CD4-positive, alpha-beta T cell treated with Interferon gamma for 1 hour (primary cell): ENCODE measurements around the gene NEDD8.

Experiments
- DNase-seq: peaks from one replicate; pipeline ENCODE4 v3.0.0-alpha.2; 2020

Gene NEDD8

GRCh38 chr14:24262821-24263733, 30.9 kb upstream of the NEDD8 start, which contains the start of gene TGM1:
Gene TGM1, minus strand, starts transcription at chr14:24263177. Its CDS starts 825 bp downstream, at chr14:24262352.
- DNase-seq = no peak

GRCh38 chr14:24261969-24262327, 29.8 kb upstream of the NEDD8 start:
- DNase-seq = no peak

- no peak for DNase-seq
Observed at GRCh38 chr14:24261256-24261968, 29.2 kb upstream of the NEDD8 start.

GRCh38 chr14:24260780-24261157, 28.6 kb upstream of the NEDD8 start:
- DNase-seq = no peak

- no peak for DNase-seq
Observed at GRCh38 chr14:24260026-24260779, 28.0 kb upstream of the NEDD8 start.

- DNase-seq = no peak
Observed at GRCh38 chr14:24259282-24260025, 27.3 kb upstream of the NEDD8 start.

GRCh38 chr14:24258548-24259265, 26.5 kb upstream of the NEDD8 start:
- no peak for DNase-seq

GRCh38 chr14:24258119-24258518, 26.0 kb upstream of the NEDD8 start:
- no peak for DNase-seq

GRCh38 chr14:24256960-24257359, 24.8 kb upstream of the NEDD8 start:
- no peak for DNase-seq

- no peak for DNase-seq
Observed at GRCh38 chr14:24255931-24256711, 24.0 kb upstream of the NEDD8 start.

- no peak for DNase-seq
Observed at GRCh38 chr14:24255438-24255837, 23.3 kb upstream of the NEDD8 start.

GRCh38 chr14:24254630-24255392, 22.6 kb upstream of the NEDD8 start:
- DNase-seq = no peak

- DNase-seq = no peak
Observed at GRCh38 chr14:24253936-24254335, 21.8 kb upstream of the NEDD8 start.

- no peak for DNase-seq
Observed at GRCh38 chr14:24252289-24253124, 20.3 kb upstream of the NEDD8 start.

- DNase-seq = no peak
Observed at GRCh38 chr14:24251880-24252288, 19.7 kb upstream of the NEDD8 start.

GRCh38 chr14:24250354-24250753, 18.2 kb upstream of the NEDD8 start:
- DNase-seq = no peak

- no peak for DNase-seq
Observed at GRCh38 chr14:24249230-24250021, 17.3 kb upstream of the NEDD8 start.

- no peak for DNase-seq
Observed at GRCh38 chr14:24247422-24247821, 15.3 kb upstream of the NEDD8 start.
